ENCODE measurements around the gene NAALADL2. TPM values are rescaled to one million over a fixed set of nuclear protein-coding genes. Genes with fewer than 3 reads are reported as not detected.
A peak's percentile ranks its signal among the peaks of the same experiment; 100 is the strongest.

NAALADL2 gene
- total and polyA plus RNA-seq, 2 of the 4 experiments (the other 2 are of a cell fraction) = 3.8 to 19.2 TPM

- BruUV-seq (replicated peaks) = no TSS peak
- Histone ChIP-seq H3K79me1 (ENCODE audit: low read depth in 1 of 2, low read length in 2 of 2) (no peaks in the 10 kb centered on the region), H3K4me1 (ENCODE audit: control insufficient read depth, insufficient read depth, low read length) (peaks cover 3% of the 10 kb centered on the region), H3K56ac (ENCODE audit: extremely low read depth, insufficient read depth, low read length) (0 out of 2 replicates have a peak overlapping the region, but pooled peaks have one; percentile 23), H3K4me3 (ENCODE audit: insufficient read depth, low read depth, low read length) (peak overlapping the region; percentile 25; the same call in 1 of the 2 replicates), H3K18ac (ENCODE audit: low read depth, low read length) (peak overlapping the region; percentile 65), H3K9me3 (ENCODE audit: control insufficient read depth, insufficient read depth, low read length) (no peaks in the 10 kb centered on the region), H4K91ac (ENCODE audit: insufficient read depth, low read depth, low read length) (0 out of 2 replicates have a peak overlapping the region, but pooled peaks have one; percentile 43), H2BK120ac (ENCODE audit: low read depth, low read length) (peak overlapping the region; percentile 78), H3K23ac (ENCODE audit: low read depth, low read length) (no peak overlapping the region; the same call in 1 of the 2 replicates), H3K36me3 (ENCODE audit: control insufficient read depth, insufficient read depth, low read length) (no peaks in the 10 kb centered on the region), H4K8ac (ENCODE audit: low read depth in 2 of 2, low read length in 2 of 2) (peak overlapping the region; percentile 8 to 44; a peak in 3 of 4 replicates), H2AK9ac (replicated peaks; ENCODE audit: low read depth, low read length, poor library complexity) (no peak overlapping the region), H3K14ac (replicated peaks; ENCODE audit: low read depth, low read length) (peak overlapping the region; percentile 1; the same call in 1 of the 2 replicates), H2AFZ (replicated peaks; ENCODE audit: low read length, poor library complexity) (peak overlapping the region; percentile 4), H2BK15ac (ENCODE audit: low read depth, low read length) (0 out of 3 replicates have a peak overlapping the region, but pooled peaks have one; percentile 47), H2AK5ac (ENCODE audit: low read depth, low read length) (no peak overlapping the region), H2BK5ac (ENCODE audit: low read depth, low read length, poor library complexity, severe bottlenecking) (peak overlapping the region; percentile 89), H3K4ac (ENCODE audit: low read depth, low read length) (peak overlapping the region; percentile 31), H2BK20ac (ENCODE audit: low read depth, low read length) (peak overlapping the region; percentile 78), H4K5ac (ENCODE audit: low read depth, low read length) (peak overlapping the region; percentile 3), H3K27me3 (ENCODE audit: control insufficient read depth, insufficient read depth, low read length) (no peaks in the 10 kb centered on the region), H4K20me1 (ENCODE audit: insufficient read depth, low read length) (no peaks in the 10 kb centered on the region), H3K27ac (ENCODE audit: insufficient read depth, low read length) (peak overlapping the region; percentile 83; the same call in 1 of the 2 replicates), H3K4me2 (ENCODE audit: low read depth, low read length) (peak overlapping the region; percentile 72; the same call in 1 of the 2 replicates), H3K9ac (ENCODE audit: low read depth, low read length) (no peak overlapping the region), H3K9me1 (ENCODE audit: insufficient read depth, low read length) (no peaks in the 10 kb centered on the region)
- DNase-seq = peak; percentile 93
- 6% methylated on average over 3 of the region's 7 CpGs; no CpG with 5 or more reads in 1 of the 2 experiments for WGBS, 2 experiments (ENCODE audit: extremely low coverage in 2 of 2, insufficient read length in 1 of 2)
- POLR2A ChIA-PET (ENCODE audit: unreplicated experiment) = no interaction called here
- CTCF ChIA-PET = interaction anchor here (0.5 kb wide), 1 partner anchor 442 kb away, joined by 3 read pairs; no protein-coding TSS in a partner anchor
- TF ChIP-seq POLR2A (IDR thresholded peaks at IDR 0.05; ENCODE audit: low read depth, low read length) (no peak), CEBPB (IDR thresholded peaks at IDR 0.05; ENCODE audit: low read depth, low read length) (peak; percentile 64)
- peak; percentile 93 for ATAC-seq (ENCODE audit: low read depth)
- intact Hi-C loops (cut with micrococcal nuclease) = loop anchor here (5.0 kb wide), 2 partner anchors 133 to 427 kb away; no protein-coding TSS in a partner anchor
- in situ Hi-C loops (cut with MboI; ENCODE audit: low sequenced_read_pairs) = no loop called here
- dilution Hi-C loops (cut with HindIII; ENCODE audit: low sequenced_read_pairs, unreplicated experiment) = no loop called here
Observed at GRCh38 chr3:174869448-174869847, 10.3 kb downstream of the NAALADL2 start.

Data from IMR-90 (cell line).